Prostate gland (tissue), 2 donors: ENCODE data around the gene ZW10. TPM values are rescaled to one million over a fixed set of nuclear protein-coding genes. Genes with fewer than 3 reads are reported as not detected.
"Not testable (repeated sequence)": the region's sequence is repeated elsewhere in the genome, so short reads cannot be mapped to it uniquely, and the experiment has no call there.

Experiments
- DNase-seq: peaks from one replicate; pipeline ENCODE4 v3.0.0-alpha.2; 2019; ENCODE audit warnings: low spot score
- H3K27ac ChIP-seq, 2 donors: fragments of 200-600 bp; sonication (generic); 2 replicates each; pipeline ENCODE4 v1.5.1; 2017 to 2019
- H3K27me3 ChIP-seq: fragments of 200-600 bp; sonication (generic); replicated peaks from 2 replicates; pipeline ENCODE4 v1.5.1; 2019; ENCODE audit not compliant: insufficient read depth
- H3K36me3 ChIP-seq, 2 donors: fragments of 200-600 bp; sonication (generic); 1 replicate in 1 of 2; 2 replicates in 1 of 2; pipeline versions ENCODE4 v1.5.1 to v1.8.1; 2017 to 2019
- H3K4me1 ChIP-seq: fragments of 200-600 bp; sonication (generic); replicated peaks from 2 replicates; pipeline ENCODE4 v1.5.1; 2019
- H3K4me3 ChIP-seq, 2 donors: fragments of 200-600 bp; sonication (generic); 2 replicates each; pipeline ENCODE4 v1.5.1; 2017 to 2019
- H3K9me3 ChIP-seq: fragments of 200-600 bp; sonication (generic); 2 replicates; pipeline ENCODE4 v1.5.1; 2017
- POLR2A ChIP-seq: fragments of 450-650 bp; IDR thresholded peaks from one replicate; pipeline ENCODE4 v1.6.1; 2016; ENCODE audit warnings: antibody characterized with exemption, mild to moderate bottlenecking
- POLR2AphosphoS5 ChIP-seq: sonication (generic); formaldehyde crosslinking; IDR thresholded peaks from one replicate; pipeline ENCODE4 v1.6.1; 2017; ENCODE audit warnings: antibody characterized with exemption
- WGBS: methylation state at CpG from one replicate; pipeline ENCODE4 v1.1.5; 2018; 5-methylcytosine and 5-hydroxymethylcytosine counted together
- intact Hi-C: fragments of 100-400 bp; cut with DNase I; formaldehyde crosslinking; loops from one replicate; pipeline ENCODE4 v1.14.2; 2022
- total RNA-seq, 2 donors: library from RNA; depleted of rRNA; stranded (reverse); fragments of >200 nt; gene quantifications; one replicate each; pipeline ENCODE4 v1.1.0, GENCODE V29; 2016
- TF ChIP-seq, protein P1 (sequence below), 4 experiments: fragments of 200-600 bp in 2 of 4; fragments of 450-650 bp in 2 of 4; sonication (generic) in 2 of 4; IDR thresholded peaks; 1 replicate in 3 of 4; 2 replicates in 1 of 4; pipeline ENCODE4 v1.5.1; 2016 to 2019; ENCODE audit warnings: antibody characterized with exemption in 4 of 4, mild to moderate bottlenecking in 2 of 4, moderate library complexity in 2 of 4

Gene ZW10
- total RNA-seq, 2 donors from 2014 or later, result 10.2 to 11.6 TPM

- H3K27me3 ChIP-seq, result no peaks in the 10 kb centered on the region
- no peak overlapping the region for H3K27ac ChIP-seq
- H3K36me3 ChIP-seq, result no peaks in the 10 kb centered on the region
- DNase-seq, result no peak
- WGBS, result 92% methylated on average over 3 of the region's 3 CpGs
- H3K4me1 ChIP-seq, result no peaks in the 10 kb centered on the region
- H3K9me3 ChIP-seq, result no peaks in the 10 kb centered on the region
- intact Hi-C loops, result no loop called here
- no peak overlapping the region for H3K4me3 ChIP-seq
- TF ChIP-seq, protein P1, sequence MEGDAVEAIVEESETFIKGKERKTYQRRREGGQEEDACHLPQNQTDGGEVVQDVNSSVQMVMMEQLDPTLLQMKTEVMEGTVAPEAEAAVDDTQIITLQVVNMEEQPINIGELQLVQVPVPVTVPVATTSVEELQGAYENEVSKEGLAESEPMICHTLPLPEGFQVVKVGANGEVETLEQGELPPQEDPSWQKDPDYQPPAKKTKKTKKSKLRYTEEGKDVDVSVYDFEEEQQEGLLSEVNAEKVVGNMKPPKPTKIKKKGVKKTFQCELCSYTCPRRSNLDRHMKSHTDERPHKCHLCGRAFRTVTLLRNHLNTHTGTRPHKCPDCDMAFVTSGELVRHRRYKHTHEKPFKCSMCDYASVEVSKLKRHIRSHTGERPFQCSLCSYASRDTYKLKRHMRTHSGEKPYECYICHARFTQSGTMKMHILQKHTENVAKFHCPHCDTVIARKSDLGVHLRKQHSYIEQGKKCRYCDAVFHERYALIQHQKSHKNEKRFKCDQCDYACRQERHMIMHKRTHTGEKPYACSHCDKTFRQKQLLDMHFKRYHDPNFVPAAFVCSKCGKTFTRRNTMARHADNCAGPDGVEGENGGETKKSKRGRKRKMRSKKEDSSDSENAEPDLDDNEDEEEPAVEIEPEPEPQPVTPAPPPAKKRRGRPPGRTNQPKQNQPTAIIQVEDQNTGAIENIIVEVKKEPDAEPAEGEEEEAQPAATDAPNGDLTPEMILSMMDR (IDR thresholded peaks at IDR 0.05), result no peak
- TF ChIP-seq POLR2A (no peak), POLR2AphosphoS5 (no peak)
Observed at GRCh38 chr11:113721462-113722066, 51.9 kb downstream of the ZW10 start.

GRCh38 chr11:113720478-113720877, 53.0 kb downstream of the ZW10 start:
- 51% methylated on average over 3 of the region's 3 CpGs for WGBS
- DNase-seq, H3K27ac ChIP-seq, H3K4me3 ChIP-seq, H3K4me1 ChIP-seq, H3K27me3 ChIP-seq, H3K36me3 ChIP-seq, H3K9me3 ChIP-seq, intact Hi-C loops: not testable (repeated sequence)

- TF ChIP-seq, protein P1 (IDR thresholded peaks at IDR 0.05), result no peak
- no peak for TF ChIP-seq POLR2AphosphoS5
- no peak for TF ChIP-seq POLR2A
- no peak for DNase-seq
- Histone ChIP-seq H3K4me1 (no peaks in the 10 kb centered on the region), H3K9me3 (no peaks in the 10 kb centered on the region), H3K4me3 (no peak overlapping the region), H3K36me3 (no peaks in the 10 kb centered on the region), H3K27ac (no peak overlapping the region), H3K27me3 (no peaks in the 10 kb centered on the region)
- WGBS, result 90% methylated on average over 2 of the region's 2 CpGs
- intact Hi-C loops, result no loop called here
Observed at GRCh38 chr11:113715882-113716625, 57.4 kb downstream of the ZW10 start.

DNA sequence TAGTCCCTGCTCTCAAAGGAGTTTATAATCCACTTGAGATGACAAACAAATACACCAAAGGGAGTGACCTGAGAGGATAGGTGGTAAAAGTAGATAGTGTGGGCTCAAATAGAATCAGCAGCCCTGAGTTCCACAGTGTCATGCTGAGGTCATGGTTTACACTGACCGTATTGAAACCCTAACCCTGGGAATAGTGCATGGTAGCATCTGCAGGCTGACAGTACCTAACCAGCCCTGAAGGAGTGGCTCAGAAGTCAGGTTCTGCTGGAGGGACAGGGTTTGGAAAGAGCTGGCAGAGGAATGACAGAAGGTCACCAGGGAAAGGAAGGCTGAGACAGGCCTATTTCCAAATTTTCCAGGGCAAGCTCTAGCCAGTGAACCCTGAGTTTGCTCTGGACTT, 58.2 kb downstream of the ZW10 start:
- no peaks in the 10 kb centered on the region for H3K9me3 ChIP-seq
- H3K27ac ChIP-seq, result no peak overlapping the region
- no peak overlapping the region for H3K4me3 ChIP-seq
- H3K36me3 ChIP-seq, result no peaks in the 10 kb centered on the region
- TF ChIP-seq, protein P1 (IDR thresholded peaks at IDR 0.05), result no peak
- TF ChIP-seq POLR2AphosphoS5 (no peak), POLR2A (no peak)
- no peaks in the 10 kb centered on the region for H3K27me3 ChIP-seq
- intact Hi-C loops, result no loop called here
- H3K4me1 ChIP-seq, result no peaks in the 10 kb centered on the region
- DNase-seq, result no peak
- 91% methylated on average over 1 of the region's 1 CpG for WGBS

- Histone ChIP-seq H3K4me1 (no peaks in the 10 kb centered on the region), H3K4me3 (no peak overlapping the region), H3K9me3 (no peaks in the 10 kb centered on the region), H3K27ac (no peak overlapping the region), H3K36me3 (no peaks in the 10 kb centered on the region), H3K27me3 (no peaks in the 10 kb centered on the region)
- WGBS, result 97% methylated on average over 1 of the region's 1 CpG
- DNase-seq, result no peak
- TF ChIP-seq POLR2AphosphoS5 (no peak), POLR2A (no peak)
- TF ChIP-seq, protein P1 (IDR thresholded peaks at IDR 0.05), result no peak
- intact Hi-C loops, result no loop called here
Observed at GRCh38 chr11:113710989-113711388, 62.5 kb downstream of the ZW10 start.
